GM21447 (cell line): ENCODE measurements around the gene TUNAR.
"Not testable (repeated sequence)": the region's sequence is repeated elsewhere in the genome, so short reads cannot be mapped to it uniquely, and the experiment has no call there.

Experiments used
- ATAC-seq: cut with Tn5 transposase; IDR thresholded peaks from one replicate; pipeline ENCODE4 v1.9.1; 2021; ENCODE audit not compliant: unreplicated experiment

TUNAR gene

DNA sequence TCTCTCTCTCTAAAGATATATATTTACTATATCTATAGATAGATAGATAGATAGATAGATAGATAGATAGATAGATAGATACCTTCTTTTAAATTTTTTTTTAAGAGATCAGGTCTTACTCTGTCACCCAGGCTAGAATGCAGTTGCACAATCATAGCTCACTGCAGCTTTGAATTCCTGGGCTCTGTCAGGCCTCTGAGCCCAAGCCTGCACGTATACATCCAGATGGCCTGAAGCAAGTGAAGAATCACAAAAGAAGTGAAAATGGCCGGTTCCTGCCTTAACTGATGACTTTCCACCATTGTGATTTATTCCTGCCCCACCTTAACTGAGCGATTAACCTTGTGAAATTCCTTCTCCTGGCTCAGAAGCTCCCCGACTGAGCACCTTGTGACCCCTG, 91.4 kb downstream of the TUNAR start:
- not testable (repeated sequence) for ATAC-seq
